Glutamatergic neuron (in vitro differentiated cells): ENCODE results near the gene GCSAML. TPM values are rescaled to one million over a fixed set of nuclear protein-coding genes. Genes with fewer than 3 reads are reported as not detected.

Experiments
- DNase-seq: peaks from one replicate; pipeline ENCODE4 v3.0.0; 2022
- H3K27ac Mint-ChIP-seq: one replicate; pipeline ENCODE4 v1.8.0; 2020; ENCODE audit warnings: mild to moderate bottlenecking, mixed read lengths, inconsistent platforms; ENCODE audit not compliant: unreplicated experiment
- H3K27me3 Mint-ChIP-seq: one replicate; pipeline ENCODE4 v1.8.0; 2020; ENCODE audit warnings: mild to moderate bottlenecking, moderate library complexity, mixed read lengths, inconsistent platforms; ENCODE audit not compliant: unreplicated experiment
- H3K36me3 Mint-ChIP-seq: one replicate; pipeline ENCODE4 v1.8.0; 2020; ENCODE audit warnings: mild to moderate bottlenecking, mixed read lengths, inconsistent platforms; ENCODE audit not compliant: unreplicated experiment
- H3K4me1 Mint-ChIP-seq: one replicate; pipeline ENCODE4 v1.8.0; 2020; ENCODE audit warnings: mild to moderate bottlenecking, low read depth, mixed read lengths, inconsistent platforms; ENCODE audit not compliant: unreplicated experiment
- H3K4me3 Mint-ChIP-seq: one replicate; pipeline ENCODE4 v1.8.0; 2020; ENCODE audit warnings: mild to moderate bottlenecking, mixed read lengths, inconsistent platforms; ENCODE audit not compliant: unreplicated experiment
- H3K9me3 Mint-ChIP-seq: one replicate; pipeline ENCODE4 v1.8.0; 2020; ENCODE audit warnings: mild to moderate bottlenecking, moderate library complexity, mixed read lengths, inconsistent platforms; ENCODE audit not compliant: unreplicated experiment
- CTCF ChIP-seq: fragments of 200-600 bp; sonication (generic); IDR thresholded peaks from one replicate; pipeline ENCODE4 v1.5.0; 2021; ENCODE audit not compliant: partially characterized antibody, unreplicated experiment
- total RNA-seq: library from RNA; stranded (reverse); fragmentation: NEBNext Ultra II Directional; extraction: Animal tissue kit (Norgen Biotek cat#: 25700); gene quantifications from one replicate; pipeline ENCODE4 v1.2.1, GENCODE V29; 2021; ENCODE audit not compliant: unreplicated experiment

The GCSAML gene
- total RNA-seq, 1 donor from 2014 or later, result not detected

- Mint-ChIP-seq H3K27me3 (no peaks in the 10 kb centered on the region), H3K9me3 (peaks cover 5% of the 10 kb centered on the region)
Measured at GRCh38 chr1:247528812-247529474, 20.0 kb upstream of the GCSAML start.

GRCh38 chr1:247529771-247530355 lies 19.1 kb upstream of the GCSAML start:
- no peak for TF ChIP-seq CTCF
- Mint-ChIP-seq H3K27ac (no peak overlapping the region), H3K36me3 (no peaks in the 10 kb centered on the region)

More at GRCh38 chr1:247528812-247529474, 20.0 kb upstream of the GCSAML start:
- Mint-ChIP-seq H3K4me1 (no peaks in the 10 kb centered on the region), H3K27ac (no peak overlapping the region), H3K36me3 (no peaks in the 10 kb centered on the region), H3K4me3 (no peak overlapping the region)
- TF ChIP-seq CTCF, result no peak
- no peak for DNase-seq

GRCh38 chr1:247530785-247531184 lies 18.1 kb upstream of the GCSAML start:
- H3K27me3 Mint-ChIP-seq, result no peaks in the 10 kb centered on the region
- H3K36me3 Mint-ChIP-seq, result no peaks in the 10 kb centered on the region
- H3K4me3 Mint-ChIP-seq, result no peak overlapping the region
- DNase-seq, result no peak
- H3K4me1 Mint-ChIP-seq, result no peaks in the 10 kb centered on the region
- H3K27ac Mint-ChIP-seq, result no peak overlapping the region
- no peak for TF ChIP-seq CTCF
- H3K9me3 Mint-ChIP-seq, result peaks cover 2% of the 10 kb centered on the region

More at GRCh38 chr1:247529771-247530355, 19.1 kb upstream of the GCSAML start:
- DNase-seq, result no peak
- Mint-ChIP-seq H3K27me3 (no peaks in the 10 kb centered on the region), H3K4me3 (no peak overlapping the region), H3K4me1 (no peaks in the 10 kb centered on the region), H3K9me3 (peaks cover 2% of the 10 kb centered on the region)

GRCh38 chr1:247531937-247532336 lies 17.0 kb upstream of the GCSAML start:
- DNase-seq, result no peak
- H3K4me1 Mint-ChIP-seq, result no peaks in the 10 kb centered on the region
- TF ChIP-seq CTCF, result no peak
- no peak overlapping the region for H3K4me3 Mint-ChIP-seq
- peaks cover 2% of the 10 kb centered on the region for H3K9me3 Mint-ChIP-seq
- no peaks in the 10 kb centered on the region for H3K36me3 Mint-ChIP-seq
- no peak overlapping the region for H3K27ac Mint-ChIP-seq
- H3K27me3 Mint-ChIP-seq, result no peaks in the 10 kb centered on the region

- peaks cover 4% of the 10 kb centered on the region for H3K9me3 Mint-ChIP-seq
- TF ChIP-seq CTCF, result no peak
- no peaks in the 10 kb centered on the region for H3K4me1 Mint-ChIP-seq
- no peak overlapping the region for H3K27ac Mint-ChIP-seq
- no peak overlapping the region for H3K4me3 Mint-ChIP-seq
- H3K36me3 Mint-ChIP-seq, result no peaks in the 10 kb centered on the region
- no peak for DNase-seq
- H3K27me3 Mint-ChIP-seq, result no peaks in the 10 kb centered on the region
Measured at GRCh38 chr1:247535402-247535801, 13.5 kb upstream of the GCSAML start.
